Cortex of kidney (tissue), 1 donor: ENCODE data around the gene ACSL5.
A peak's percentile ranks its signal among the peaks of the same experiment; 100 is the strongest.
"Not testable (repeated sequence)": the region's sequence is repeated elsewhere in the genome, so short reads cannot be mapped to it uniquely, and the experiment has no call there.

Experiments
- DNase-seq: peaks from one replicate; lab custom pipeline; 2025; lab: John Stamatoyannopoulos, UW

The ACSL5 gene

GRCh38 chr10:112409755-112410154 is 35.8 kb downstream of the ACSL5 start:
- no peak for DNase-seq

GRCh38 chr10:112412696-112413095 is 38.8 kb downstream of the ACSL5 start:
- DNase-seq: no peak

- DNase-seq: no peak
Observed at GRCh38 chr10:112421731-112422130, 47.8 kb downstream of the ACSL5 start.

DNA sequence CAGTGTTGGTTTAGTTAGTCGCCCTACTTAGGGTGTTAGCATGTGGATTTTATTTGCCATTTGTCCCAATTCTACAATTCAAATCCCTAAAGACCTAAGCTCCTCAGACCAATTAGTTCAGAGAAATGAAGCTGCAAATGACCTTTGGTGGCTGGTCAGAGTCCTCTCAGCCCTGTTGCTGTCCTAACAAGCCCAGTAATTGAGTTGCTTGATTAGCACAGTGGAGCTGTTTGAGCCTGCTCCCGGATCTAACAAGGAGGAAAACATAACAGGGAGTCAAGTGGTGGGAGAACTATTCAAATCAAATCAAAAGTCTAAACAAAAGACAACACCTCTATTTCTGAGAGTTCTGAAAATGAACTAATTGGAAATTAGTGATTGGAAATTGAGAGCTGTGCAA is 50.7 kb downstream of the ACSL5 start:
- no peak for DNase-seq

DNA sequence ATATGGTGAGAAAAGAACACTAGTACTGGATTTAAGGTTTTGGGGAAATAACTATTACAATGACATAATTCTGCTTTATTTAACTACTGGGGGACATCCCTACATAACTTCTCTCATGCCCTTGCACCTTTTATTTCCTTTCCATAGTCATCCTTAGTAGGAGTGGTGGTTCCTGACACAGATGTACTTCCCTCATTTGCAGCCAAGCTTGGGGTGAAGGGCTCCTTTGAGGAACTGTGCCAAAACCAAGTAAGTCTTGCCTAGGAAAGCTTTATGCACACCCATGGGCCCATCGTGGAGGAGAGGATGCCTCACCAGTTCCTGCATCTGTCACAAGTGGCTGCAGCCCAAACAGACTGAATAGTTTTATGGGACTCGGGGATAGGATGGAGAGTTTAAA is 52.2 kb downstream of the ACSL5 start:
- no peak for DNase-seq

- DNase-seq: no peak
Observed at GRCh38 chr10:112429147-112429546, 55.2 kb downstream of the ACSL5 start.

DNA sequence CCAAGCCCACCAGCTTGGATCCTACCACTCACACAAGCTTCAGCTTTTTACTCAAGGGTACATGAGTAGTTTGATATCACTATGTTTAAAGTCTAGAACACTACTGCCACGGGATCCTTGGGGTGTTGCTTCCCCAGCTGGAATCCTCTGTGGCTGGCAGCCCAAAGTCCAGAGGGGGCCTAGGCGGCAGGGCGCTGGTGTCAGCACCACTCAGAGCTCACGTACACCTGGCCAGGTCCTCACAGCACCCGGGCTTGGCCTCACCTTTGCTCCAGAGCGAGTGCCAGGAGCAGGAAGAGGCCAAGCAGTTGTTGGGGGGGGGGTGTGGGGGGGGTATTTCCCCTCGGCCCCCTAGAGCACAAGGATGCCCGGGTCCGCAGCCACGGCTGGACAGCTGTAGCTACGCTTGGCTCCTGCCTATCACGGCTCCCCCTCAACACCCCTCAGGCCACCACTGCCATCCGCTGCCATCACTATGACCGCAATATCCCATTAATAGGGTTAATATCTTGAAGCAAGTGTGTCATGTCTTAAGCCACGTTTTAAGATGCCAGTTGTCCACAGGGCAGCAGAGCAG is 55.8 kb downstream of the ACSL5 start:
- DNase-seq: no peak

DNA sequence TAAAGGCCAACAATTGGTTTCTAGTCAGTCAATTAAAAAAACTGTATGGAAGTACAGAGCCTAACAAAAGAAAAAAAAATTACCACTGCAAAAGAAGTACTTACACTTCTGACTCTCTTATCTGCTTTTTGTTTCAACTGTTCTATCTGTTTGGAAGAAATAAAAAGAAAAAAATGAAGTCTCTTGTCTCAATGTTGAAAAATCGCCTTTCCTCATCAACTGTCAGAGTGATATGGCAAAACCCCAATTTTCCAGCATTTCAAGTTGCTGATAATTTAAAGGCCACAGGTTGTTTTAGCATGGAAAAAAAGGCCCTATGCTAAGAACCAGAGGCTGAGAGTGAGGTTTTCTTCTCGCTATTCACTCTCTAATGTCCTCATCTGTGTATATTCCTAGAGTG is 59.2 kb downstream of the ACSL5 start:
- no peak for DNase-seq

- DNase-seq: no peak
Observed at GRCh38 chr10:112434988-112435619, 61.2 kb downstream of the ACSL5 start.

- no peak for DNase-seq
Observed at GRCh38 chr10:112438356-112438755, 64.4 kb downstream of the ACSL5 start.

- DNase-seq: no peak
Observed at GRCh38 chr10:112441520-112441919, 67.6 kb downstream of the ACSL5 start.

GRCh38 chr10:112442063-112442462 is 68.1 kb downstream of the ACSL5 start:
- DNase-seq: no peak

DNA sequence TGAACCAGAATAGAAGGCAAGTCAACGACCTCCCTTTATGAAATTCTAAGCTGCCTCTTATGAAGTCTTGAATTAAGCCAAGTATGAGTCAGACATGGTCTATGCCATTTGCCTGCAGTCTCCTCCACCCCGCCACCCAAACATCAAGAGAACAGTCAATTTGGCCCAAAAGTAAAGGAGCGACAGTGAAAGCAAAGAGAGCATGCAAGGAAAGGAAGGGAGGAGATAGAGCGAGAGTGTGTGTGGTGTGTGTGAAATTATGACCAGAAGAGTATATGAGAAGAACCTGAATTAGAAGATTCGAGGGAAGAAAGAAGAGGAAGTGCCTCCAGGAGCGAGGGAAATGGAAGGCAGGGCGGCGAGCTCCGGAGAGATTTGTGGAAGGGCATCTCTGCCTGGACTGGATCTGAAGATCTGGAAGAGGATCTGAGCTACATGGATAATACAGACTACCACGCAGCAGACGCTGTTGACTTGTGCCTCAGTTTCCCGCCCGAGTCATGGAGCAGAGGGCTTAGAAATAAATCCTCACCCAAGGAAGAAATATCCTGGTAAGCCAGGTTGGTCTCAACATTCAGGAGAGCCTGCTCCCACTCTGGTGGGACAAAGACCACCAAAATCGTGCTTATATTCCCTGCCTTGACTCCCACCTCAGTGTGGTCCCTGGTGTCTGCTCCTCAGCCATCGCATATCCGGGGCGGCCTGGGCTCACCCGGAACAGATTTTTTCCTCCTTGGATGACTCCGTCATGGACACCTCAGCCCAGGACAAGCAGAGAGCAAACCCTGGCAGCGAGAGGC is 72.3 kb downstream of the ACSL5 start:
- no peak for DNase-seq

- peak; percentile 28 for DNase-seq
Observed at GRCh38 chr10:112446855-112447619, 73.1 kb downstream of the ACSL5 start, which contains the start of the genes VTI1A and ZDHHC6. Gene VTI1A (plus strand): TSS chr10:112447215. CDS start chr10:112447374, 159 bp downstream. Gene ZDHHC6 (minus strand): TSS chr10:112446914. CDS start chr10:112445436, 1,478 bp downstream.

DNA sequence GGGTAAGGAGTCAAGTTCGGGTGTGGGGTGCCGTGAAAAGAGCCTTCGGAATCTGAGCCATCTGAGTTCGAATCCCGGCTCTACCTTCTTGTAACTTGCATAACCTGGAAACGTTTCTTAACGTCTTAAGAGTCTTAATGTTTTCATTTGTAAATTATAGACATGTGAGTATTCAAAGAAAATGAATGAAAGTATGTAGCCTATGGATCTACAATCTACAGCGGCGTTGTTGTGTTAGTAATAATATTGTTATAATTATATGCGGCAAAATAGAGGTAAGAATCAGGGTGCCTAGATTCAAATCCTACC is 73.7 kb downstream of the ACSL5 start:
- no peak for DNase-seq

- DNase-seq: no peak
Observed at GRCh38 chr10:112448888-112449287, 75.0 kb downstream of the ACSL5 start.

DNA sequence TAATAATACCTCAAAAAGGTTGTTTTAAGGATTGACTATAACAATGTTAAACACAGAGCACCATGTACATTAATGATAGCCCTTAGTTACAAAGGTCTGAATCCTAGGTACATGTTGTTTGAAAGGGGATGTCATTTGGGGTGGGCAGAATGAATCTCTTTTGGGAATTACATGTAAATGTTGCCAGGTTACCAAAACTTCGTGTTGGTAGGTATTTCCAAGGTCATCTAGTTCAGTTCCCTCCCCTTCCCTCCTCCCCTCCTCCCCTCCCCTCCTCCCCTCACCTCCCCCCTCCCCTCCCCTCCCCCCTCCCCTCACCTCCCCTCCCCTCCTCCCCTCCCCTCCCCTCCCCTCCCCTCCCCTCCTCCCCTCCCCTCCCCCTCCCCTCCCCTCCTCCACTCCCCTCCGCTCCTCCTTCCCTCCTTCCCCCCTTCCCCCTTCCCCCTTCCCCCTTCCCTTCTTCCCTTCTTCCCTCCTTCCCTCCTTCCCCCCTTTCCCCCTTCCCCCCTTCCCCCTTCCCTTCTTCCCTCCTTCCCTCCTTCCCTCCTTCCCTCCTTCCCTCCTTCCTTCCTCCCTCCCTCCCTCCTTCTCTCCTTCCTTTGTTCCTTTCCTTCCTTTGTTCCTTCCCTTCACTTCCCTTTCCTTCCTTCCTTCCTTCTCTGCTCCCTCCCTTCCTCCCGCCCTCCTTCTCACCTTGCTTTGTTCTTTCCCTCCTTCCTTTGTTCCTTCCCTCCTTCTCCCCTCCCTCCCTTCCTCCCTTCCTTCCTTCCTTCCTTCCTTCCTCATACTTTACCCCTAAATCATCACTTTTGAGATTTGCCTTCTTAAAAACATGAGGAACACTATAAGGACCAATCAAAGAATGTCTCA is 81.2 kb downstream of the ACSL5 start:
- no peak for DNase-seq

GRCh38 chr10:112456533-112456932 is 82.6 kb downstream of the ACSL5 start:
- no peak for DNase-seq

DNA sequence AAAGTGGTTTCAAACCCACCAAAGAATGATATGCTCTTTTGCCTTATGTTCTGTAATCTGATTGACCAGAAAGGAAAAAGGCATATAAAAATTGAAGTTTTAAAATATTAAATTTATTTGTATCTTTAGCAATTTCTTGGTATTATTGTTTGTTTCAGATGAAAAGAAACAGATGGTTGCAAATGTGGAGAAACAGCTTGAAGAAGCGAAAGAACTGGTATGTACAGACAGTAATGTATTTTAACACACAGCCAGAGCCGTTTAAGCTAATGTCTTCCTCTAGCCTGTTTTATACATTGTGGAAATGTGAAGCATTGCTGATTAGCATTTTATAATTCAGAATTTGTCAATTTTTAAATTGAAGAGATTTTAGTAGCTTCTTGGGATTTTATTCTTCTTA is 86.5 kb downstream of the ACSL5 start:
- DNase-seq: no peak

- no peak for DNase-seq
Observed at GRCh38 chr10:112461029-112461887, 87.3 kb downstream of the ACSL5 start.

GRCh38 chr10:112464074-112464473 is 90.2 kb downstream of the ACSL5 start:
- not testable (repeated sequence) for DNase-seq
